Hematopoietic multipotent progenitor cell treated with erythropoietin and hydrocortisone succinate and interleukin-3 and kit ligand, for 17 days (in vitro differentiated cells): ENCODE results near the gene GAS2L2.

Experiments used
- DNase-seq: peaks from one replicate; pipeline ENCODE4 v3.0.0-alpha.2; 2015; ENCODE audit warnings: low spot score

Gene GAS2L2

DNA sequence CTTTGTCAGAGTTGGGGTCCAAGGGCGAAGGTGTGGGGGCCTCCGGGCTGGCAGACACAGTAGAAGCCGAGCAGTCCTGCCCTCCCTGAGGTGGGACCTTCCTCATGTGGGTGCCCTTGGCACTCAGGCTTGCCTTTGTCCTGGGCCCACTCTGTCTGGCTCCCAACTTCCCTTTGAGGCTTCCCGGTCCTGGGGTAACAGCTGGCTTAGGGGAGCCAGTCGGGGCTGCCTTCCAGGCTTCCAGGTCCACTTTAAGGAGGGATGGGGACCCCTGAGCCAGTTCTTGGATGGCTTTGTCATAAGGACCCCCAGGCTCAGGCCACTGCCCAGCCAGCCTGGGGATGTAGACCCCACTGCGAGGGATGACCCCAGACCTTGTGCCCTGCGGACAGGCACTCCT is 7.8 kb downstream of the GAS2L2 start:
- no peak for DNase-seq

DNA sequence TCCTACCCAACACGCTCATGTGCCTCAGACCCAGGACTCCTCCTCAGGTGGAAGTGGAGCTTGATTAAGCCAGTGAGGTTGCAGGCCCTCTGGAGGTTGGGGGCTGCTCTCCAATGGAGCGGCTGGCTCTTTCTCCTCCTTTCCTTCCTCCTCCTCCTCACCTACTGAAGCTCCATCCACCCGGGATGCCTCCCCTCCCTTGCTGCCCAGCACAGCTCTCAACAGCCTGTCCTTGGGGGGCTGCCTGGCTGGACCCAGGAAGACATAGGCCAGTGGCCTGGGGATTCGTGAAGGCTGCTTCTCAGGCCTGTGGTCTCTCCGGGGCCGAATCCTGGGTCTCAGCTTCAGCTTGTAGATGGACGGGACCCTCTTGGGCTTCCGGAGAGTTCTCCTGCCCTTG is 8.2 kb downstream of the GAS2L2 start:
- DNase-seq: no peak

DNA sequence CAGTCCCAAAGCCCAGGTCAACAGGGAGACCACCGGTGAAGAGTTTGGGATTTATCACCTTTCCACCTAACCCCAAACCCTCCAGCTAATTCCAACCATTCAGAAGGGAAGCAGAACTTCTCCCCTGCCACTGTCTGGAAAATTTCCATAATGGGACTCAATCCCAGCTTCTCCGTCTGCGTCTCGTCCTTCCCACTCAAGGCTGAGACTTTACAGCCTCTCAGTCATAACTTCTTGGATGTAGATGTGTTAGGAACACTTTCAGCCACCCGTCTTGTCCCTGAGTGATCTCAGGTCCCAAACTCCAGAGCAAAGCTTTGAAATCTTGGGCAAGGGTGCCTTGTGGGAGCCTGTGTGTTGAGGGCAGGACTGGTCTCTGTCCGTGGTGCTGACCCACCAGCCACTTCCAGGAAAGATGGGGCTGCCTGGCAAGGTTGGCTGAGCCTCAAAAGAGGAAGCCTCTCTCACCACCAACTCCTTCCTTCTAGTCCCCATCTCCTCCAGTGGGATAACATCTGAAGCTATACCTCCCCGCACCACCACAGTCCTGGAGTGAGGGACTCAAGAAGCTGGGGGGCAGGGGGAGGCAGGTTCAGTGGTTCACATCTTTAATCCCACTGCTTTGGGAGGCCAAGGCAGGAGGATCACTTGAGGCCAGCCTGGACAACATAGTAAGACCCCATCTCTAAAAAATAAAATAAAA is 9.3 kb downstream of the GAS2L2 start:
- DNase-seq: no peak

DNA sequence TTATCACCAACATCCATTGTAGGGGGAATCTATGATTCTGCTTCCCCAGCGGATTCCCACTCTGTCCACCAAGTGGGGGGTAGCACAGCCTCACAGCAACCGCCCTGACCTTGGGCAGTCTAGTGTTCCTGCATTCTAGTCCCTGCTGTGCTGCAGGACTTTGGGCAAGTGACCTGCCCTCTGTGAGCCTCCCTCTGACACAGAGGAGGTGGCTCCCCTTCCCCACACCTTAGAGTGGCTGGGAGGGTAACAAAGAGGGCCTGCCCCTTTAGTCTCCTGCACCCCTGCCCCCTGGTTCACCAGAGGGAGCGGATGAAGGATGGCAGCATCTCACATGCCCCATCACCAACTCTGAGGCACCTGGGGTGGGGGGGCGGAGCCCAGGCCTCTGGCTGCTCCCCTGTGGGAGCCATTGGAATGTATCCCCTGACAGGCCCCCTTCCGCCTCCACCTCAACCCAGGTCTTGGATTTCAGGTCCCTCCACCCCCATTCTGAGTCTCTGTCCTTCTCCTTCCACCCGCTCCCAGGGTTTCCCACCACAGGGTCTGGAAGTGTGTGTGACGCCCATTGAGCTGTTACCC is 10.1 kb downstream of the GAS2L2 start:
- no peak for DNase-seq

DNA sequence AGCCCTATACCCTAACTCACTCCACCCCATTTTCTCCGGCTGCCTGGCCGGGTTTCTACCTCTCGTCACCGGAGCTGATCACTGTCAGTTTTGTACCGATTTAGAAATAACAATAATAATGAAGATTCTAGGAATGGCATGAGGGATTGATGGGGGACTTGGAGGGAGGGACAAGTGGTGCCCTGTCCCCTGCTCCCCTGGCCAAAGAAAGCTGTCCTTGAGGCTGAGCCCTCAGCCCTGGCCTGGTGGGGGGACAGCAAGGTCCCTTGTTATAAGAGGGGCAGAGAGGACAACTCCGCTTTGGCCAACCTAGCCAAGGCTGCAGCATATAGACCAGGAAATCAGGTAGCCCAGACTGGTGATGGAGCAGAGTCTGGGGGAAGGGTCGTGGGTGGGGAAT is 10.5 kb downstream of the GAS2L2 start:
- DNase-seq: no peak

DNA sequence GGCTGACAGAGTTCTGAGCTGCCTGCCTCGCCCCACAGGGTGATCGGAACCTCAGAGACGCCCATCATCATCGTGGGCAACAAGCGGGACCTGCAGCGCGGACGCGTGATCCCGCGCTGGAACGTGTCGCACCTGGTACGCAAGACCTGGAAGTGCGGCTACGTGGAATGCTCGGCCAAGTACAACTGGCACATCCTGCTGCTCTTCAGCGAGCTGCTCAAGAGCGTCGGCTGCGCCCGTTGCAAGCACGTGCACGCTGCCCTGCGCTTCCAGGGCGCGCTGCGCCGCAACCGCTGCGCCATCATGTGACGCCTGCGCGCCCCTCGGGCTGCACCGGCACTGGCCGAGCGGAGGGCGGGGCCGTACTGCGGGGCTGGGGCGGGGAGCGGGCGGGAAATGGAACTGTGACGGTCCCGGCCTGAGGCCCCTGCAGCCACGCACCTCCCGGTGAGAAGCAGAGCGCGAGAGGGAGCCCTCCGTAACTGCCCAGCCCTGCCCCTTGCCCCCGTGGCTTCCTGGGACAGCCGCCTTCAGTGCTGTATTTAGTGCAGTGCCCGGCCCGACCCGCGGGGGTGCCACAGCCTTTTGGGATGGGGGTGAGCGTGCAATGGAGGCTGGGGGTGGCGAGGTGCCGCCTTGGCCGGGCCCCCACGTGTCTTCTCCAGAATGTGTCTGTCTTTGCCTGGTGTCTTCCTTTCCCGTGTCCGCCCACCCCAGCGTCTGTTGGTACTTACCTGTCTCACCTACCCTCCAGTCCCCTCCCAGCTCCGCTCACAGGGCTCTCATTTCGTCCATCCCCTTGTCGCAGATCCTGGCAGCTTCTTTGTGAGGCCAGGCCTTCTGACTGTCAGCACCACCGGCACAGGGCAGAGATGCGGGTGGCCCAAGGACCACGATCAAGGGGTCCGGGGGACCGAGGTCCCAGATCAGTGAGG is 11.8 kb downstream of the GAS2L2 start:
- DNase-seq: no peak

DNA sequence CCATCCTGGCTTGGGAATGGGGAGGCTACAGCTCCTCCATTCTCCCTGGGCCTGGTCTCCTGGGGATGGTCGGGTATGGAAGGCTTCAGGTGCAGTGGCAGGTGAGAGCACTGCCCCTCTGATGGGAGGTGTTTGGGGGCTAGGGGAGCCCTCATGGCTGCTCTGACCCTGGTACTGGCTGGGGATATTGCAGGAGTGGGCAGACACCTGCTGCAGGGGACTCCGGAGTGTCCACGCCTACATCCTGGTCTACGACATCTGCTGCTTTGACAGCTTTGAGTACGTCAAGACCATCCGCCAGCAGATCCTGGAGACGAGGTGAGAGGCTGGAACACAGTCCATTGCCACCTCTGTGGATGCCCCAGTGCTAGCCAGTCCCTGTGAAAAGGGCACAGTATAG is 12.8 kb downstream of the GAS2L2 start:
- no peak for DNase-seq

DNA sequence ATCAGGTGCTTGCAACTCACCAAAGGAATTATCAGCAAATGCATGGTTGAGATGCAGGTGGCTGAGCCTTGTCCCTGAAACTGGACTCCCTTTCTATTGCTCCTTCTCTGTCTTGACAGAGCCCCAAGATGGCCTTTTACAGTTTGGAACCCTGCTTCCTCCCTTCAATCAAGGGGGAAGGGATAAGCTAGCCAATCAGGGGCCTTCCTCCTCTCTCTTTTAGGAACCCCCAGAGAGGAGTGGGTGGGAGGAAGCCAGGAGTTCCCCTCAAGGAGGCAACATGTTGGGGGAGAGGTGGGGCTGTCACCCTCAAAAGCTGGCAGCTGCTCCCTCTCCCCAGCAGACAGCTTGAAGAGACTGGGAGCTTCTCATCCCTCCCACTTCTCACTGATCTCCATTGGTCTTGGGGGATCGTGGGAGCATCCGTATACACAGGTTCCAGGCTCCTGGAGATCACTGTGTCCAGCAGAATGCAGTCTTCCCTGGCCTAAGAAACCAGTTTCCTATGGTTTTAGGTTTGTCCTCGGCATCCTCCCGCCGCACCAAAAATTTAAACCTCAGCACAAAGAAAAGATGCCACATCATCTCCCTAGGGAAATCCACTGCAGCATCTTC is 14.4 kb downstream of the GAS2L2 start:
- DNase-seq: no peak

DNA sequence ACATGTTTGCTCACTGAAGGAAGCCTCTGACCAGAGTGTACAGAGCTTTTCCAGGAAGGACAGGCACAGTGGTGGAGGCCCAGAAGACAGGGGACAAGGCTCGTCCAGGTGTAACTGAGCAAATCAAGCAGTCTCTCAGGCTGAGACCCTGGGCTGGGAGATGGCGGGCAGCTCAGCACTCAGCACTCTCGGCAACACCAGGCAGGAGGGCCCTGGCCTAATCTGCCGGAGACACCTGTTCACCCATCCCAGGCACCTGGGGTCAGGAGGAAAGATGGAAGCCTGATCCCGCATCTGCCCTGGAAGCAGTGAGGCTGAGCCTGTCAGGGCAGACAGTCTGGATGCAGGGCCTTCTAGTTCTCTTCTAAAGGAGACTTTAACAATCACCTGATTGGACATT is 16.8 kb downstream of the GAS2L2 start:
- no peak for DNase-seq

DNA sequence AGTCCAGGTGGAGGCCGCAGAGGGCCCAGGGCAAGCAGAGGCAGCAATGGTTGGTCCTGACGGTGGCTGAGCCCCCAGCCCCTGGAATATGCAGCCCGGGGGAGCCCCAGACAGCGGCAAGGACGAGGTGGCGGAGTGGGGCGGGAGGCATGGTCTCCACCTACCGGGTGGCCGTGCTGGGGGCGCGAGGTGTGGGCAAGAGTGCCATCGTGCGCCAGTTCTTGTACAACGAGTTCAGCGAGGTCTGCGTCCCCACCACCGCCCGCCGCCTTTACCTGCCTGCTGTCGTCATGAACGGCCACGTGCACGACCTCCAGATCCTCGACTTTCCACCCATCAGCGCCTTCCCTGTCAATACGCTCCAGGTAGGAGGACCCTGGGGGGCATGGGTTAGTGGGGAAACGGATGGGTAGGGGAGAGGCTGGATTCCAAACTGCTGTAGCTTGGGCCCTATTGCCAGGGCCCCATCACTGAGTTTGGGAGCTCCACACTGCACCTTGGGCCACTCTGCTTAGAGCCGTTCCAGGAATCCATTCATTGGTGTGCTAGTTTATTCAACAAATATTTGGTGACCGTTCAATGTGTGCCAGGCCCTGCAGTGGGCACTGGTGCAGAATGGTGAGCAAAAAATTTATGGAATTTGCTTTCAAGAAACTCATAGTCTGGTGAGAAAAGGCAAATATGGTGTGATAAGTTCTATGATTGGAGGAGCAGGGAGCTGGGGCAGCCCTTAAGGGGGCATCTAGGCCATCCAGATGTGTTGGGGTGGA is 17.8 kb downstream of the GAS2L2 start:
- DNase-seq: no peak

DNA sequence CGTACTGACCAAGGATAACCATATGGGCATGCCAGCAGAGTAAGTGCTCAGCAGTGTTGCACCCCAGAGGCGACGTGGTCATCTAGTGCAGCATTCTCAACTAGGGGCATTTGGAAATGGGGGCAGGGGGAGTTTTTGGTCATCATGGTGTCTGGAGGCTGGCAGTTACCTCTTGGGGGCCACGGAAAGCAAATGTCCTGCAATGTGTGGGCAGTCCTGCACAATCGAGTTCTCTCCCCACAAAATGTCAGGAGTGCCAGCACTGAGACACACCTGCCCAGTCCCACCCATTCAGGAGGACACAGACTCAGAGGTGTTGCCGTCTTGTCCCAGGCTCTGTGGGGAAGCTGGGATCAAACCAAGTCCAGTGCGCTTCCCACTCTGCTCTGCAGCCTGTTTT is 18.6 kb downstream of the GAS2L2 start:
- DNase-seq: no peak

DNA sequence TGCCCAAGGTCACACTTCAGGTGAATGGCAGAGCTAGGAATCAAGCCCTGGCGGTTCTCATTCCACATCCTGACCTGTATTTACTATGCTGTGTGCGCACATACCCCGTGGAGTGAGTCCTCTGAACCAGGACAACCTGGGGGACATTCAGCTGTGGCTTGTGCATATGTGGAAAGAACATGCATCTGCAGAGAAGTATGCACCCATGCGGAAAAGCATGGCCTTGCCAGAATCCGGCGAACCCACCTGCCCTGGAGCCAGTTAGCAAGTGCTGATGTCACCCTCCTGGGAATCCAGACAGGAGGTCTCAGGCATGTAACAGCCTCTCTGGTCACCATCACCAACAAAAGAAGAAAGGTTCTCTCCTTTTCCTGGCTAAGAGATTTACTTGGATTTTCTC is 19.7 kb downstream of the GAS2L2 start:
- no peak for DNase-seq

DNA sequence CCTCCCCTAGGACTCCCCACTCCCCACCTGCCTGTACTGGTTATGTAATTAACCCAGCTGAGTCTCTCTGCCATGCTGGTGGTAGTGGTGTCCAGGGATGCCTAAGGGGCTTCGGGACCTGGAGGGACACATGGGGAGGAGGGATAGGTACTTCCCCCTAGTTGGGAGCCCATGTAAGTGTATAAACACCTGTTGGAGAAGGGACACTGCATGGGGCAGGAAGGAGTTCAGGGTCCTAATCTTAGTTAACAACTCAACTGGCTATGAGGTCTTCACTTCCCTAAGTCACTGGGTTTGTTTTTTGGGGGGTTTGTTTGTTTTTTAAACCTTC is 20.3 kb downstream of the GAS2L2 start:
- DNase-seq: no peak

DNA sequence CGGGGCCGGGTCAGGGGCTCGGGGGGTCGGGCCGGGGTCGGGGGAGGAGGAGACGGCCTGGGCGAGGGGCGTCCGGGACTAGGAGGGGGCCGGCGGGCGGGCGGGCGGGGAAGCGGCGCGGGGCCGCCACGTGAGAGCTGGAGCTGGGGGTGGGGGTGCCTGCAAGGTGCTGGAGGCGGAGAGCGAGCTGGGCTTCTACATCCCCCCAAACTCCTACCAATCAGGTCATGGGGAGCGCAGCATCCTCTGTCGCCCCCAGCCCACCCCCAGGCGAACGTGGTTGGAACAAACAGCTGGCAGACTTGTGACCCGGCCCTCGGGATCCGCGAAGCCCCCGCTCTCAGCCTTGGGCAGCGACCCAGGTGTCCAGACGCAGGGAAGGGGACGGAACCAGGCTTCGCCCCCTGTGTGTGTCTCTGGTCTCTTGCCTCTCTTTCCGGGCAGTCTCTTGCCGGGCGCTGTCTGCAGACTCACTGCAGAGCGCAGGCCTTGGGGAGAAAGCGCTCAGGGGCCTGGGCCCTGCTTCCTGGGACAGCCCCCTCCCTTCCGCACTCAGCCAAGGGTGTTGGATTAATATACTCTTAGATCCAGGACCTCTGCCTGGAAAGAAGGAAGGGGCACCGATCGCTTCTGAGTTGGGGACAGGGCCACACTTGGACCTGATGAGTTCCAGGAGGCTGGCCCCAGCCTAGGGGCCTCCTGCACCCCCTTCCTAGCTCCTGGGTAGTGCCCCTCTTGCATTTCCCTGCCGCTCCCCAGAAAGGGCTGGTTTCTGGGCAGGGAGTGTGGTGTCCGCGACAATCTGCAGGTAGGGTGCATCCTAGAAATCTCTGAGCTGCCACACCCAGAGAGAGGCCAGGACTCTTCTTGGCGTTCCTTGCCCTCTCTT is 20.9 kb downstream of the GAS2L2 start:
- DNase-seq: no peak

DNA sequence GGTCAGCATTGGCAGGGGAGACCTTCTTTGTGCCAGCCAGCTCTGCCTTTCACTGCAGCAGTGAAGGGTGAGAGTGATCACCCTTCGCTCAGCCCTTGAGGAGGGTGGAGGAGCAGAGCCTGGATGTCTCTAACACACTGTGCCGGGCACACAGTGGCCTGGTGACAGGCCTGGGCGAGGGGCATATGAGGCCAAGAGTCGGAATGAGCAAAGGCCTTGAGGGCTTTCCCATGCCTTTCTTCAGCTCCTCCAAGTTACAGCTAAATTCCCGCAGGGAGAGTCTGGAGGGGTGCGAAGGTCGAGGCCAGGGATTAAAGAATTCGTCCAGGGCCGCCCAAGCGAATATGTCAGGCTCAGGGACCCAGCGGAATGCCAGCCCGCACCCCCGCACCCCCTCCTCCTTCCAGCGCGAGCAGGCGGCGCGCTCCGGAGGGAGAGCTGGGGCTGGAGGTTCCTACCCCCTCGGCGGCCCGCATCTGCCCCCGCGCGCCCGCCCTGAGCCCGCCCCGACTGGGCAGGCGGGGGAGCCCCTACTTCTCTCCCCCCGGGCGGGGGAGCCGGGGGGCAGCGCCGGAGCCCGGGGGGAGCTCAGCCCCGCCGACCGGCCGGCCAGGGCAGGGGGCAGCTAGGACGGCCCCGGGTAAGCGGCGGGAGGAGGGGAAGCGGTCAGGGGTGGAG is 21.7 kb downstream of the GAS2L2 start, which contains the start of gene RASL10B:
RASL10B (plus strand) TSS at position 401 of the 678 bp plus-strand sequence. CDS start 3,546 bp downstream, outside the sequence.
- DNase-seq: no peak

DNA sequence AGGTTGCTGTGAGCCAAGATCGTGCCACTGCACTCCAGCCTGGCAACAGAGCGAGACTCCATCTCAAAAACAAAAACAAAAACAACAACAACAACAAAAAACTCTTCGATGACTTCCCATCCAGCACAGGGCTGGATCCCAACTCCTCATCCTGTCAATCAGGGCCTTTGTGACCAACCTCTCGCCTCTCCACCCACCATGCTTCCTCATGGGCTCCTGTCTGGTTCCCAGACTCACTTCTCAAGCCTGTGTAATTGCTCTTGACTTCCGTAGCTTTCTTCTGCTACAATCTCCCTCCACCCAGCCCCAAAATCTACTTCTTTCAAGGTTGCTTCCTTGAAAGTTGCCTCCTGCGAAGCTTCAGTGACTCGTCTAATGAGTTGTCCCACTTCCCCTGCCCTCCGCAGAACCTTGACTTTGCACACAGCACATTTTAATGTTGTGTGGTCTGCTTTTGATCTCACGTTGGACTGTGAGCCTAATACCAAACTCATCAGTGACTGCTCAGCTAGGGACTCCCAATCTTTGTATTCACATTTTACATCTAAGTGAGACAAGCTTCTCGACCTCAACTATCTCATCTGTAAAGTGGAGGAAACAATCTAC is 22.5 kb downstream of the GAS2L2 start:
- DNase-seq: no peak

DNA sequence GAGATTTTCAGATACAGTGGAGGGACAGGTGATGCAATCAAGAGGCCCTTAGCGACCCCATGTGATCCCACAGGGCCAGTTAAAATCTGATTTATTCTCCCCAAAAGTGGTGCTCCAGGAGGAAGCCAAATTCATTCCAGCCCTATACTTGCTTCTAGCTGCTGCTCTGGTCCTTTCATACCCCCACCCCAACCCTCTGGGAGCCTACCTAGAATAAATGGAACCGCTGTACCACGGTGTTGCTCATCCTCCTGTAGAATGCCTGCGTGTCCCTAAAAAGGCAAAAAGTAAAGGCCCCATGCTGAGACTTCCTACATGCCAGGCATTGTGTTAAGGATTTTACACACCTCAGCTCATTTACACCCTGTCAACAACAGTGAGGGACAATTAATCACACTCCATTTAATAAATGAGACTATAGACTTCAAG is 23.6 kb downstream of the GAS2L2 start:
- no peak for DNase-seq

DNA sequence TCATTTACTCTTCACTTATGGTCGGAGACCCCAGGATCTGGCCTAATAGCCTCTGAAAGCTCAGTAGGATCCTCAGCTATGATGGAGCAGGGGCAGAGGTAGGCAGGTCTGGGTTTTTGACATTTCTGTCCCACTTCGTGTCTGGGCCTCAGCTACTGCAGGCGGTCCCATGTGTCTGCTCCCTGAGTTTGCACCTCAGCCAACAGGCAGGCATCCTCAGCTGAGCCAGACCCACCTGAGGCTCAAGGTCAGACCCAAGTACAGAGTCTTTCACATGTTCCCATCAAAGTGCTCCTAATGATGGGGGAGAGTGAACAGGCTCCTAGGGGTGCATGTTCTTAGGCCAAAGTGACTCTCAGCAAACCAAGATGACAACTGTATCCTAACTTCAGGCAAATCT is 24.5 kb downstream of the GAS2L2 start:
- DNase-seq: no peak

DNA sequence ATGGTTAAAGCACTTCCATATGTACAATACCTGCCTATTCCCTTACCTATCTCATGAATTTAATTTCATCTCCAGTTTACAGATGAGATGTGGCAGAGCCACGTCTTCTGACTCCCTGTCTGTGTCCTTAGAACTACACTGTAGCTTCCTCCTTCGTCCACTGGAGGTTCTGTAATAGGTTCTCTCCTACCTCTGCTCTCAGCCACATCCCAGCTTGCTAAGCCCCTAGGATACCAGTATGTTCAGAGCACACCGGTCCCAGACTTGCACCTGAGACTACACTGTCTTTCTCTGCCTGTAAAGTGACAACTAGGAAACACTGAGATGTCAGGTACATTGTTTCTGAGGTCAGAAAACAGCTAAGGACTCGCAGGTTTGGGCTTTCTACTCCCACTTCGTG is 25.4 kb downstream of the GAS2L2 start:
- no peak for DNase-seq

DNA sequence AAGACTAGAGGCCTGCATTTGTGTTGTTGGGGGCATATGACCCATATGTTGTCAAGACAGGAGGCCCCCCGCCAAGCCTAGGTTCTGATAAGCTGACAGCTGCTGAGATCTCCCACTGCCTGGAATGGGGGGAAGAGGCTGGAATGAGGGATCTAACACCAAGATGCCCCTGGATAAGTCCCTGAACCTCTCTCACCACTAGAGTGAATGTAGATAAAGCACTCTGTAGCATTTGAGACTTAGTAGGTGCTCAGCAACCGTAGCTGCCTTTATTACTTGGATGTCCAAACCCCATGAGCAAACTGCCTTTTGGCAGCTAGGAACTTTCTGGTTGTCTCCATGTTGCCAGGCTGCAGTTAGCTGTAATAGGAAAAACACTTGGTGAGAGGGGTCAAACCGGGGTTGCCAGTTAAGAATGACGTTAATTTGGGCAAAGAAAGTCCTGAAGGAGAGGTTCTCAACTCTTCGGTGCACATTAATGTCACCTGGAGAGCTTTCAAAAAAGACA is 26.0 kb downstream of the GAS2L2 start:
- DNase-seq: no peak
